Panc1 (cell line): ENCODE data around the gene INPP5D. TPM values are rescaled to one million over a fixed set of nuclear protein-coding genes. Genes with fewer than 3 reads are reported as not detected.
A peak's percentile ranks its signal among the peaks of the same experiment; 100 is the strongest.
"Not testable (repeated sequence)": the region's sequence is repeated elsewhere in the genome, so short reads cannot be mapped to it uniquely, and the experiment has no call there.

Source experiments
- ATAC-seq: fragments of 200-7000 bp; cut with Tn5 transposase; 2 replicates; pipeline ENCODE4 v1.9.1; 2020; ENCODE audit warnings: mild to moderate bottlenecking, moderate library complexity
- BruUV-seq: library from RNA; stranded (reverse); fragments of 400-500 nt; replicated peaks from 2 replicates; lab custom pipeline; 2021; lab: Mats Ljungman, UMichigan
- CTCF ChIA-PET: fragments of 300-600 bp; sonication (Branson Sonifier 250); formaldehyde crosslinking; loops from one replicate; lab custom pipeline; 2022; ENCODE audit warnings: antibody characterized with exemption; lab: Charles Lee
- POLR2A ChIA-PET: fragments of 300-600 bp; sonication (Branson Sonifier 250); formaldehyde crosslinking; loops from one replicate; lab custom pipeline; 2022; ENCODE audit warnings: antibody characterized with exemption; lab: Charles Lee
- DNase-seq: peaks from one replicate; pipeline ENCODE4 v3.0.0-alpha.2; 2010; ENCODE audit warnings: low read depth, low spot score
- H3K27ac ChIP-seq: 2 replicates; pipeline ENCODE4 v1.5.1; 2011; ENCODE audit warnings: mild to moderate bottlenecking, low read length, inconsistent platforms
- H3K27me3 ChIP-seq: fragments of 200-500 bp; sonication (Bioruptor generic); 2 replicates; pipeline ENCODE4 v1.6.0; 2014; ENCODE audit warnings: low read length, inconsistent platforms; ENCODE audit not compliant: control insufficient read depth, insufficient read depth
- H3K36me3 ChIP-seq: fragments of 200-500 bp; sonication (Bioruptor generic); 2 replicates; pipeline ENCODE4 v1.5.1; 2014; ENCODE audit warnings: inconsistent platforms, mild to moderate bottlenecking, low read length, moderate library complexity; ENCODE audit not compliant: control insufficient read depth, insufficient read depth
- H3K4me1 ChIP-seq: 2 replicates; pipeline ENCODE4 v1.5.1; 2011; ENCODE audit warnings: inconsistent platforms, mild to moderate bottlenecking, low read length, moderate library complexity; ENCODE audit not compliant: control insufficient read depth, insufficient read depth
- H3K4me3 ChIP-seq, 2 experiments: 2 replicates each; pipeline ENCODE4 v1.5.1; 2011 to 2012; ENCODE audit warnings: low read depth in 2 of 2, low read length in 2 of 2, mild to moderate bottlenecking in 2 of 2, inconsistent platforms in 1 of 2, moderate library complexity in 1 of 2
- H3K9me3 ChIP-seq: fragments of 200-500 bp; sonication (Bioruptor generic); 2 replicates; pipeline ENCODE4 v1.5.1; 2014; ENCODE audit warnings: low read depth, mild to moderate bottlenecking, inconsistent platforms, low read length, moderate library complexity; ENCODE audit not compliant: control insufficient read depth, insufficient read depth
- POLR2AphosphoS5 ChIP-seq: IDR thresholded peaks from 2 replicates; pipeline ENCODE4 v1.6.1; 2012; ENCODE audit warnings: mild to moderate bottlenecking, low read depth, low read length, moderate library complexity
- SIN3A ChIP-seq: IDR thresholded peaks from 2 replicates; pipeline ENCODE4 v1.6.1; 2012; ENCODE audit warnings: low read depth, mild to moderate bottlenecking, low read length, moderate library complexity, borderline replicate concordance; ENCODE audit not compliant: insufficient read depth
- TCF7L2 ChIP-seq: IDR thresholded peaks from 2 replicates; pipeline ENCODE4 v1.6.1; 2011; ENCODE audit warnings: mild to moderate bottlenecking, low read depth, low read length, inconsistent platforms
- in situ Hi-C: cut with HindIII; loops from 2 replicates; pipeline ENCODE4 v1.10.0; 2016; ENCODE audit warnings: low sequenced_read_pairs, low pct_unique_long_range_greater_than_20kb
- intact Hi-C: fragments of 100-400 bp; cut with micrococcal nuclease; formaldehyde crosslinking; loops from one replicate; pipeline ENCODE4 v1.10.0; 2022; ENCODE audit not compliant: unreplicated experiment
- total RNA-seq: library from RNA; stranded (reverse); gene quantifications from one replicate; pipeline ENCODE4 v1.2.1, GENCODE V29; 2021; ENCODE audit not compliant: unreplicated experiment
- TF ChIP-seq, protein P1 (sequence below): fragments of 450-650 bp; IDR thresholded peaks from 2 replicates; pipeline ENCODE4 v1.5.1; 2017; ENCODE audit warnings: mild to moderate bottlenecking
- TF ChIP-seq, protein P2 (sequence below), 2 experiments: IDR thresholded peaks; 2 replicates each; pipeline ENCODE4 v1.6.1; 2011 to 2012; ENCODE audit warnings: low read depth in 2 of 2, control low read depth in 1 of 2, low read length in 1 of 2, mild to moderate bottlenecking in 1 of 2, moderate library complexity in 1 of 2; ENCODE audit not compliant: insufficient read depth in 1 of 2

Gene INPP5D
- total RNA-seq, 1 experiment from 2014 or later, result 0.39 TPM

DNA sequence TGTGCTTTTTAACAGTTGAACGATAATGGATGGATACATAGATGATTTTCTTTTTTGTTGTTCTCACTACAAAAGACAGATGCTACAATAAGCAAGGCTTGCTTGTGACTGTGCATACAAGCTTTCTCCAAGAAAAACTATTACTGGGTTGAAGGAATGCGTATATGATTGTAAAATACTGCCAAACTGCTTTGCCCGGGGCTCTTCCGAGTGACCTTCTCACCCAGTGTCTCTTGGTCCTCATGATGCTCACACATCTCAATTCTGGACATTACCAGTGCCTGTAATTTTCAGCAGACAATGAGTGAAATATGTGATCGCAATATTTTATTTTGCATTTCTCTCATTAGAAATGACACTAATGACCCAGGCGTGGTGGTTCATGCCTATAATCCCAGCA lies 35.9 kb downstream of the INPP5D start:
- Histone ChIP-seq H3K36me3 (no peaks in the 10 kb centered on the region), H3K27me3 (no peaks in the 10 kb centered on the region), H3K4me1 (no peaks in the 10 kb centered on the region), H3K27ac (no peak overlapping the region), H3K4me3 (no peak overlapping the region), H3K9me3 (no peaks in the 10 kb centered on the region)
- no TSS peak for BruUV-seq
- ATAC-seq (no peak), DNase-seq (no peak)
- TF ChIP-seq, protein P1, sequence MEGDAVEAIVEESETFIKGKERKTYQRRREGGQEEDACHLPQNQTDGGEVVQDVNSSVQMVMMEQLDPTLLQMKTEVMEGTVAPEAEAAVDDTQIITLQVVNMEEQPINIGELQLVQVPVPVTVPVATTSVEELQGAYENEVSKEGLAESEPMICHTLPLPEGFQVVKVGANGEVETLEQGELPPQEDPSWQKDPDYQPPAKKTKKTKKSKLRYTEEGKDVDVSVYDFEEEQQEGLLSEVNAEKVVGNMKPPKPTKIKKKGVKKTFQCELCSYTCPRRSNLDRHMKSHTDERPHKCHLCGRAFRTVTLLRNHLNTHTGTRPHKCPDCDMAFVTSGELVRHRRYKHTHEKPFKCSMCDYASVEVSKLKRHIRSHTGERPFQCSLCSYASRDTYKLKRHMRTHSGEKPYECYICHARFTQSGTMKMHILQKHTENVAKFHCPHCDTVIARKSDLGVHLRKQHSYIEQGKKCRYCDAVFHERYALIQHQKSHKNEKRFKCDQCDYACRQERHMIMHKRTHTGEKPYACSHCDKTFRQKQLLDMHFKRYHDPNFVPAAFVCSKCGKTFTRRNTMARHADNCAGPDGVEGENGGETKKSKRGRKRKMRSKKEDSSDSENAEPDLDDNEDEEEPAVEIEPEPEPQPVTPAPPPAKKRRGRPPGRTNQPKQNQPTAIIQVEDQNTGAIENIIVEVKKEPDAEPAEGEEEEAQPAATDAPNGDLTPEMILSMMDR, result no peak
- TF ChIP-seq, protein P2, sequence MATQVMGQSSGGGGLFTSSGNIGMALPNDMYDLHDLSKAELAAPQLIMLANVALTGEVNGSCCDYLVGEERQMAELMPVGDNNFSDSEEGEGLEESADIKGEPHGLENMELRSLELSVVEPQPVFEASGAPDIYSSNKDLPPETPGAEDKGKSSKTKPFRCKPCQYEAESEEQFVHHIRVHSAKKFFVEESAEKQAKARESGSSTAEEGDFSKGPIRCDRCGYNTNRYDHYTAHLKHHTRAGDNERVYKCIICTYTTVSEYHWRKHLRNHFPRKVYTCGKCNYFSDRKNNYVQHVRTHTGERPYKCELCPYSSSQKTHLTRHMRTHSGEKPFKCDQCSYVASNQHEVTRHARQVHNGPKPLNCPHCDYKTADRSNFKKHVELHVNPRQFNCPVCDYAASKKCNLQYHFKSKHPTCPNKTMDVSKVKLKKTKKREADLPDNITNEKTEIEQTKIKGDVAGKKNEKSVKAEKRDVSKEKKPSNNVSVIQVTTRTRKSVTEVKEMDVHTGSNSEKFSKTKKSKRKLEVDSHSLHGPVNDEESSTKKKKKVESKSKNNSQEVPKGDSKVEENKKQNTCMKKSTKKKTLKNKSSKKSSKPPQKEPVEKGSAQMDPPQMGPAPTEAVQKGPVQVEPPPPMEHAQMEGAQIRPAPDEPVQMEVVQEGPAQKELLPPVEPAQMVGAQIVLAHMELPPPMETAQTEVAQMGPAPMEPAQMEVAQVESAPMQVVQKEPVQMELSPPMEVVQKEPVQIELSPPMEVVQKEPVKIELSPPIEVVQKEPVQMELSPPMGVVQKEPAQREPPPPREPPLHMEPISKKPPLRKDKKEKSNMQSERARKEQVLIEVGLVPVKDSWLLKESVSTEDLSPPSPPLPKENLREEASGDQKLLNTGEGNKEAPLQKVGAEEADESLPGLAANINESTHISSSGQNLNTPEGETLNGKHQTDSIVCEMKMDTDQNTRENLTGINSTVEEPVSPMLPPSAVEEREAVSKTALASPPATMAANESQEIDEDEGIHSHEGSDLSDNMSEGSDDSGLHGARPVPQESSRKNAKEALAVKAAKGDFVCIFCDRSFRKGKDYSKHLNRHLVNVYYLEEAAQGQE (IDR thresholded peaks at IDR 0.05; ENCODE audit: insufficient read depth in 1 of 2, low read depth in 2 of 2, low read length in 1 of 2), result no peak
- TF ChIP-seq TCF7L2, result no peak
- no peak for TF ChIP-seq SIN3A
- no peak for TF ChIP-seq POLR2AphosphoS5
- intact Hi-C loops (no loop called here), in situ Hi-C loops (no loop called here)
- CTCF ChIA-PET, result no interaction called here
- POLR2A ChIA-PET, result no interaction called here

DNA sequence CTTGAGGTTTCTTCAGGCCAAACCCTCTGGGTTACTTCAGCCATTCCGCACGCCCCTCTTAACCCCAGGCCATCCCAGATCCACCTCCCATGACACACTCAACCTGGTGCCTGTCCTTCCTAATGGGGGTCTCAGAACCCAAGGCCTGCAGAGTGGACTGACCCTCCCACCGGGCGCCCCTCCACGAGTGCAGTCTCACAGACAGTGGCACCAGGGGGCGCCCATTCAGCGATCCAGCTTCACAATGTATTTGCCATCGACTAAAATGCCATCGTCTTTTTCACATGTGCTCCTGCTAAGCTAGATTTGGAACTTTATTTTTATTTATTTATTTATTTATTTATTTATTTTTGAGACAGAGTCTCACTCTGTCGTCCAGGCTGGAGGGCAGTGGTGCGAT lies 38.5 kb downstream of the INPP5D start:
- intact Hi-C loops, result no loop called here

DNA sequence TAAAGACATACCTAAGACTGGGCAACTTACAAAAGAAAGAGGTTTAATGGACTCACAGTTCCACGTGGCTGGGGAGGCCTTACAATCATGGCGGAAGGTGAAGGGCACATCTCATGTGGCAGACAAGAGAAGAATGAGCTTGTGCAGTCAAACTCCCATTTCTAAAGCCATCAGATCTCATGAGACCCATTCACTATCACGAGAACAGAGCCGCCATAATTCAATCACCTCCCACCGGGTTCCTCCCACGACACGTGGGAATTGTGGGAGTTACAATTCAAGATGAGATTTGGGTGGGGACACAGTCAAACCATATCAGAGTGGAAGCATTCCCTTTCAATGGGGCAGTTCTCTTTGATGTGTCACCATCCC lies 39.7 kb downstream of the INPP5D start:
- intact Hi-C loops, result not testable (repeated sequence)

More for the DNA sequence above, 38.5 kb downstream of the INPP5D start:
- ChIA-PET CTCF (no interaction called here), POLR2A (no interaction called here)
- H3K9me3 ChIP-seq, result no peaks in the 10 kb centered on the region
- H3K27me3 ChIP-seq, result no peaks in the 10 kb centered on the region
- no peaks in the 10 kb centered on the region for H3K4me1 ChIP-seq
- DNase-seq (no peak), ATAC-seq (peak; percentile 34; the same call in 1 of the 2 replicates)
- no peak overlapping the region for H3K4me3 ChIP-seq
- TF ChIP-seq POLR2AphosphoS5, result no peak
- TF ChIP-seq, protein P1, result no peak; the same call in 1 of the 2 replicates
- TF ChIP-seq, protein P2 (IDR thresholded peaks at IDR 0.05; ENCODE audit: insufficient read depth in 1 of 2, low read depth in 2 of 2, low read length in 1 of 2), result no peak
- TF ChIP-seq TCF7L2, result no peak
- TF ChIP-seq SIN3A, result no peak
- no peaks in the 10 kb centered on the region for H3K36me3 ChIP-seq
- no TSS peak for BruUV-seq
- in situ Hi-C loops, result no loop called here
- H3K27ac ChIP-seq, result no peak overlapping the region

More for the DNA sequence above, 39.7 kb downstream of the INPP5D start:
- ATAC-seq, CTCF ChIA-PET, POLR2A ChIA-PET, H3K27ac ChIP-seq, DNase-seq, H3K9me3 ChIP-seq, H3K27me3 ChIP-seq, BruUV-seq, in situ Hi-C loops, H3K4me1 ChIP-seq, H3K4me3 ChIP-seq, H3K36me3 ChIP-seq: not testable (repeated sequence)
